SK-N-MC (cell line): ENCODE results near the gene SLC26A2.

Experiments used
- EZH2 ChIP-seq: fragments of 200-600 bp; sonication (generic); IDR thresholded peaks from one replicate; pipeline ENCODE4 v1.6.1; 2017; ENCODE audit warnings: antibody characterized with exemption
- FOXP2 ChIP-seq: optimal IDR thresholded peaks from 2 replicates; pipeline ENCODE3; 2011; ENCODE audit warnings: mild to moderate bottlenecking, moderate library complexity; ENCODE audit not compliant: insufficient read depth; ENCODE audit errors: extremely low read length, control extremely low read depth
- POLR2AphosphoS5 ChIP-seq: IDR thresholded peaks from 2 replicates; pipeline ENCODE4 v1.6.1; 2012; ENCODE audit warnings: mild to moderate bottlenecking, low read depth, low read length, borderline replicate concordance

DNA sequence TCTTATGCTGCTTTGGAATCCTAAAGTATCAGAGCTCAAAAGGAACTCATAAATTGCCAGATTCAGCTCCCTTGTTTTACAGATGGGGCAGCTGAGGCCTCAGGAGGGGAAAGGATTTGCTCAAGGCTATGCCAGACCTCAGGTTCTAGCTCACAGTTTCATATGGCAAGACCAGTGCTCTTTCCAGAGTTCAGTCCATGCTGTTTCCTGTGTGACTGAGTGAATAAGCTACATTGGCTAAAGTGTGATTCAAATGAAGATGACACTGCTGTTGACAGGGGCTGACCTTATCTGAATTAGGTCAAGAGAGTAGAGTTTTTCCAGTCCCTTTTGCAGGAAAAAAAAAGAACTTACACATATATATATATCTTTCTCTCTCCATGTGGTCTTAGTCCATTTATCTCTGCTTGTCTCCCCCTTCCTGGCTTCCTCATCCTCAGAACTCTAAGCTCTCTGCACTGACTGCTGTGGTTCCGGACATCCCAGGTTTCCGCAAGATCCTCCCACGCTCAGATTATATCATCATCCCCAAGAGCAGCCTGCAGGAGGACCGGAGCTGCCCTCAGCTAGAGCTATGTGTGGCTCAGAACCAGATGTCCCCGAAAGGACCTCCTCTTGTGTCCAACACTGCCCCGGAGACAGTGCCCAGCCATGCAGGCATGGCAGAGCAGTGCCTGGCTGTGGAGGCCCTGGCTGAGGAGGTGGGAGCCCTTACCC, 49.3 kb downstream of the SLC26A2 start:
- no peak for TF ChIP-seq EZH2
- no peak for TF ChIP-seq POLR2AphosphoS5
- no peak for TF ChIP-seq FOXP2
